Gastrocnemius medialis (tissue), 4 donors: ENCODE results near the gene AHDC1.

Experiments
- CTCF ChIP-seq, 5 experiments: fragments of 450-650 bp in 3 of 5; fragments of 200-600 bp in 2 of 5; sonication (generic) in 2 of 5; IDR thresholded peaks in 4 of 5; conservative IDR thresholded peaks in 1 of 5; 1 replicate in 4 of 5; 2 replicates in 1 of 5; pipeline ENCODE4 v1.5.1; 2016 to 2019; ENCODE audit warnings: antibody characterized with exemption in 5 of 5, mild to moderate bottlenecking in 3 of 5, moderate library complexity in 3 of 5
- POLR2A ChIP-seq, 2 donors: fragments of 450-650 bp; IDR thresholded peaks; one replicate each; pipeline ENCODE4 v1.6.1; 2017; ENCODE audit warnings: antibody characterized with exemption in 2 of 2, mild to moderate bottlenecking in 2 of 2, moderate library complexity in 2 of 2

DNA sequence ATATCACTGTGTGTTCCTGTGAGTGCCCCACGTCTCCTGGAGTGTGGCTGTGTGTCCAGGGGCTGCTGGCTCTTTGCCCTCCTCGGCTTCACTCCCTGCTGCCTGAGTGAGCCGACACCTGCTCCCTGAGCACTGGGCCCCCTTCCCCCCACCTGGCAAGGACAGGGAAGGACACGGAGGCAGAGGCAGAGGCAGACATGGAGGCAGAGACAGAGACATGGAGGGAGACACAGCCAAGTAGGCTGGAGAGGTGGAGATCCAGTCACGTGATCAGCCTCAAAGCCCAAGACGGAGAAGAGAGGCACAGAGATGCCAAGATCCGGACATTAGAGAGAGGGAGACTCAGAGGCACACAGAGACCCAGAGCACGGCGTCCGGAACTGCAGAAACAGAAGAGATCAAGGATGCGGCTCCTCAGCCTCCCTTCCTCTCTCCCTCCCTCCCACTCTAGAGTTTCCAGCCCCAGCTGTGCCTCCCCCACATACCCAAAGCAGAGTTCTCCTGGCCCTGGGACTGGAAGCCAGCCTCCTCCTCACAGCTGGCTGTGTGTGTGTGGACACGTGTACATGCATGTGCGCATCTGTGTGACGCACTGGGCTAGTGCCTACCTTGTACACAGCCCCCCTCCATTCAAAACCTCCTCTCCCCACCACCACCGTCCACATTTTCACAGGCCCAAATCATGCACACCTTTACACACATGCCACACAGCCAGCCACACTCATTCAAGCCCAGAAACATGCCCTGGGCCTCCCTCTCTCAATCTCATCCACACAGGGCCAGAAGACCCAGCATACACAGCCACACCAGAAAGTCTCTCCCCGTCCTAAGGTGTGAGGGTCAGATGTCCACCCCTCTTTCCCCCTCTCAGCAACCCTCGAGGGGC lies 74.9 kb downstream of the AHDC1 start:
- no peak for TF ChIP-seq CTCF (IDR thresholded peaks at IDR 0.05 in 4 of 5, conservative IDR thresholded peaks at IDR 0.05 in 1 of 5)
- peak; percentile 27 to 28 for TF ChIP-seq POLR2A (IDR thresholded peaks at IDR 0.05)
